DOHH2 (cell line): Measurements from ENCODE around the gene GAS7.

ENCODE experiments used
- EZH2phosphoT487 ChIP-seq: fragments of 200-600 bp; sonication (generic); IDR thresholded peaks from 2 replicates; pipeline ENCODE4 v1.6.1; 2017; ENCODE audit warnings: borderline replicate concordance, mild to moderate bottlenecking, antibody characterized with exemption, low read length, moderate library complexity, mixed read lengths
- TF ChIP-seq, protein P1 (sequence below): fragments of 200-600 bp; sonication (generic); IDR thresholded peaks from one replicate; pipeline ENCODE4 v1.5.1; 2014; ENCODE audit warnings: antibody characterized with exemption, mild to moderate bottlenecking, low read depth, low read length; ENCODE audit not compliant: poor library complexity, severe bottlenecking

DNA sequence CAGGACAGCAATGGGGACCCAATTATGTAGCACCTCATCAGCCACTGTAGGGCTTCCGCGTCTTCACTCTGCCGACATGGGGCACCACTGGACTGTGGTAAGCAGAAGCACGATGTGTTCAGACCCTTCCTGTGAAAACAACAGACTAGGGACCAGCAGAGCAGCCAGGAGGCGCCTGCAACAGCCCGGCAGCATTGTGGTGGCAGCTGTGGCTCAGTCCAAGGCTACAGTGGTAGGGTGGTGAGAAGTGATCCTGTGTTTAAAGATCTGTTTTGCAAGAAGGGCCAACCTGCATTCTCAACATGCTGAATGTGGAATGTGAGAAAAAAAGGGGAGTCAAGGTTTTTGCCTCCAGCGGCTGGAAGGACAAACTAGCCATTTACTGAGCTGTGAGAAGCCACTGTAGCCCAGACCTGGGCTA lies 80.8 kb downstream of the GAS7 start:
- TF ChIP-seq, protein P1, sequence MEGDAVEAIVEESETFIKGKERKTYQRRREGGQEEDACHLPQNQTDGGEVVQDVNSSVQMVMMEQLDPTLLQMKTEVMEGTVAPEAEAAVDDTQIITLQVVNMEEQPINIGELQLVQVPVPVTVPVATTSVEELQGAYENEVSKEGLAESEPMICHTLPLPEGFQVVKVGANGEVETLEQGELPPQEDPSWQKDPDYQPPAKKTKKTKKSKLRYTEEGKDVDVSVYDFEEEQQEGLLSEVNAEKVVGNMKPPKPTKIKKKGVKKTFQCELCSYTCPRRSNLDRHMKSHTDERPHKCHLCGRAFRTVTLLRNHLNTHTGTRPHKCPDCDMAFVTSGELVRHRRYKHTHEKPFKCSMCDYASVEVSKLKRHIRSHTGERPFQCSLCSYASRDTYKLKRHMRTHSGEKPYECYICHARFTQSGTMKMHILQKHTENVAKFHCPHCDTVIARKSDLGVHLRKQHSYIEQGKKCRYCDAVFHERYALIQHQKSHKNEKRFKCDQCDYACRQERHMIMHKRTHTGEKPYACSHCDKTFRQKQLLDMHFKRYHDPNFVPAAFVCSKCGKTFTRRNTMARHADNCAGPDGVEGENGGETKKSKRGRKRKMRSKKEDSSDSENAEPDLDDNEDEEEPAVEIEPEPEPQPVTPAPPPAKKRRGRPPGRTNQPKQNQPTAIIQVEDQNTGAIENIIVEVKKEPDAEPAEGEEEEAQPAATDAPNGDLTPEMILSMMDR, result no peak
- no peak for TF ChIP-seq EZH2phosphoT487
